Glutamatergic neuron (in vitro differentiated cells): ENCODE data around the gene RELT. TPM values are rescaled to one million over a fixed set of nuclear protein-coding genes. Genes with fewer than 3 reads are reported as not detected.

Experiments
- DNase-seq: peaks from one replicate; pipeline ENCODE4 v3.0.0; 2022
- H3K27ac Mint-ChIP-seq: one replicate; pipeline ENCODE4 v1.8.0; 2020; ENCODE audit warnings: mild to moderate bottlenecking, mixed read lengths, inconsistent platforms; ENCODE audit not compliant: unreplicated experiment
- H3K27me3 Mint-ChIP-seq: one replicate; pipeline ENCODE4 v1.8.0; 2020; ENCODE audit warnings: mild to moderate bottlenecking, moderate library complexity, mixed read lengths, inconsistent platforms; ENCODE audit not compliant: unreplicated experiment
- H3K36me3 Mint-ChIP-seq: one replicate; pipeline ENCODE4 v1.8.0; 2020; ENCODE audit warnings: mild to moderate bottlenecking, mixed read lengths, inconsistent platforms; ENCODE audit not compliant: unreplicated experiment
- H3K4me1 Mint-ChIP-seq: one replicate; pipeline ENCODE4 v1.8.0; 2020; ENCODE audit warnings: mild to moderate bottlenecking, low read depth, mixed read lengths, inconsistent platforms; ENCODE audit not compliant: unreplicated experiment
- H3K4me3 Mint-ChIP-seq: one replicate; pipeline ENCODE4 v1.8.0; 2020; ENCODE audit warnings: mild to moderate bottlenecking, mixed read lengths, inconsistent platforms; ENCODE audit not compliant: unreplicated experiment
- H3K9me3 Mint-ChIP-seq: one replicate; pipeline ENCODE4 v1.8.0; 2020; ENCODE audit warnings: mild to moderate bottlenecking, moderate library complexity, mixed read lengths, inconsistent platforms; ENCODE audit not compliant: unreplicated experiment
- total RNA-seq: library from RNA; stranded (reverse); fragmentation: NEBNext Ultra II Directional; extraction: Animal tissue kit (Norgen Biotek cat#: 25700); gene quantifications from one replicate; pipeline ENCODE4 v1.2.1, GENCODE V29; 2021; ENCODE audit not compliant: unreplicated experiment
- TF ChIP-seq, protein P1 (sequence below): fragments of 200-600 bp; sonication (generic); IDR thresholded peaks from one replicate; pipeline ENCODE4 v1.5.0; 2021; ENCODE audit not compliant: partially characterized antibody, unreplicated experiment

Gene RELT
- total RNA-seq, 1 donor from 2014 or later, result 9.2 TPM

GRCh38 chr11:73343076-73343873 lies 32.9 kb upstream of the RELT start:
- Mint-ChIP-seq H3K9me3 (peaks cover 4% of the 10 kb centered on the region), H3K27ac (peak overlapping the region; percentile 66), H3K4me1 (peaks cover 31% of the 10 kb centered on the region), H3K36me3 (no peaks in the 10 kb centered on the region), H3K27me3 (peaks cover 12% of the 10 kb centered on the region), H3K4me3 (peak overlapping the region; percentile 84)
- peak; percentile 59 for DNase-seq
- TF ChIP-seq, protein P1, sequence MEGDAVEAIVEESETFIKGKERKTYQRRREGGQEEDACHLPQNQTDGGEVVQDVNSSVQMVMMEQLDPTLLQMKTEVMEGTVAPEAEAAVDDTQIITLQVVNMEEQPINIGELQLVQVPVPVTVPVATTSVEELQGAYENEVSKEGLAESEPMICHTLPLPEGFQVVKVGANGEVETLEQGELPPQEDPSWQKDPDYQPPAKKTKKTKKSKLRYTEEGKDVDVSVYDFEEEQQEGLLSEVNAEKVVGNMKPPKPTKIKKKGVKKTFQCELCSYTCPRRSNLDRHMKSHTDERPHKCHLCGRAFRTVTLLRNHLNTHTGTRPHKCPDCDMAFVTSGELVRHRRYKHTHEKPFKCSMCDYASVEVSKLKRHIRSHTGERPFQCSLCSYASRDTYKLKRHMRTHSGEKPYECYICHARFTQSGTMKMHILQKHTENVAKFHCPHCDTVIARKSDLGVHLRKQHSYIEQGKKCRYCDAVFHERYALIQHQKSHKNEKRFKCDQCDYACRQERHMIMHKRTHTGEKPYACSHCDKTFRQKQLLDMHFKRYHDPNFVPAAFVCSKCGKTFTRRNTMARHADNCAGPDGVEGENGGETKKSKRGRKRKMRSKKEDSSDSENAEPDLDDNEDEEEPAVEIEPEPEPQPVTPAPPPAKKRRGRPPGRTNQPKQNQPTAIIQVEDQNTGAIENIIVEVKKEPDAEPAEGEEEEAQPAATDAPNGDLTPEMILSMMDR, result no peak

- no peaks in the 10 kb centered on the region for H3K36me3 Mint-ChIP-seq
- H3K4me3 Mint-ChIP-seq, result peak overlapping the region; percentile 84
- H3K9me3 Mint-ChIP-seq, result peaks cover 4% of the 10 kb centered on the region
- H3K27me3 Mint-ChIP-seq, result peaks cover 12% of the 10 kb centered on the region
- H3K27ac Mint-ChIP-seq, result no peak overlapping the region
- peaks cover 29% of the 10 kb centered on the region for H3K4me1 Mint-ChIP-seq
- TF ChIP-seq, protein P1, result no peak
- no peak for DNase-seq
These were observed 32.0 kb upstream of the RELT start for GRCh38 chr11:73344191-73344607.

DNA sequence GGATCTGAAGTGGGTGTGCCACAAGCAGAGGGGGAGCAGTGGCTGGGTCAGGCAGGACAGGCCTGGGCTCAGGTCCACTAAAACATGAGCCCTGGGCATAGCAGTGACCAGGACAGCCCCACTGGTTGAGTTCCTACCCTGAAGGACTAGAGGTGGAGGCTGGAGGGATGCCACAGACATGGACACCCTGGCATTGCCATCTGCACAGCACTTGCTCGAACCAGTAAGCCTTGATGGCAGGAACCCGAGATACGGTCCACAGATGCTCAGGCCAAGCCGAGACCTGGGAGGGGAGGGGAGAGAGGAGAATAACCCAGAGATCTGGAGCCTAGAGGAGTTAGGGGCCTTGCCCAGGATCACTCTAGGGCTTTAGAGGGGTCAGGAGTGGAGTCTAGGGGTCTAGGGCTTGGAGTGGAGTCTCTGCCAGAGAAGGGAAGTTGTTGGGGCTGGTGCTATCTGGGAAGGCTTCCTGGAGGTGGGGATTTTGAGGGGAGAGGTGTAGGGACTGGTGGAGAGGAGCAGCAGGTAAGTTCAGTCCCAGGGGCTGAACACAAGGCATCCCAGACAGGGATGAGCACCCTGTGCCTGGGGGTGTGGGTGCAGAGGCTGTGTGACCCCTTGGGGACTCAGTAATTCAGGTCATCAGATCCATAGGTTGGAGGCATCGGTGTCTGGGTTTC lies 30.6 kb upstream of the RELT start:
- TF ChIP-seq, protein P1, result no peak
- Mint-ChIP-seq H3K36me3 (no peaks in the 10 kb centered on the region), H3K4me1 (peaks cover 18% of the 10 kb centered on the region), H3K27ac (no peak overlapping the region), H3K9me3 (peaks cover 4% of the 10 kb centered on the region), H3K27me3 (peaks cover 11% of the 10 kb centered on the region), H3K4me3 (no peak overlapping the region)
- no peak for DNase-seq

- H3K27ac Mint-ChIP-seq, result no peak overlapping the region
- H3K9me3 Mint-ChIP-seq, result peaks cover 4% of the 10 kb centered on the region
- H3K4me3 Mint-ChIP-seq, result no peak overlapping the region
- H3K4me1 Mint-ChIP-seq, result peaks cover 16% of the 10 kb centered on the region
- peaks cover 11% of the 10 kb centered on the region for H3K27me3 Mint-ChIP-seq
- no peak for DNase-seq
- TF ChIP-seq, protein P1, result no peak
- no peaks in the 10 kb centered on the region for H3K36me3 Mint-ChIP-seq
These were observed 29.8 kb upstream of the RELT start for GRCh38 chr11:73346186-73346935.
